Neural progenitor cell (in vitro differentiated cells): ENCODE results near the gene COA6. TPM values are rescaled to one million over a fixed set of nuclear protein-coding genes. Genes with fewer than 3 reads are reported as not detected.

Experiments
- DNase-seq: peaks from one replicate; pipeline ENCODE4 v3.0.0-alpha.2; 2016; ENCODE audit warnings: low spot score
- H2AFZ ChIP-seq: fragments of 200-600 bp; sonication (generic); replicated peaks from 2 replicates; pipeline ENCODE4 v1.6.1; 2016; ENCODE audit warnings: antibody characterized with exemption
- H3F3A ChIP-seq: fragments of 200-600 bp; sonication (generic); 2 replicates; pipeline ENCODE4 v1.6.1; 2016; ENCODE audit warnings: antibody characterized with exemption, low read depth
- H3K27ac ChIP-seq: fragments of 200-600 bp; sonication (generic); 2 replicates; pipeline ENCODE4 v1.5.1; 2016; ENCODE audit warnings: mild to moderate bottlenecking
- H3K27me3 ChIP-seq: fragments of 200-600 bp; sonication (generic); 2 replicates; pipeline ENCODE4 v1.6.1; 2016; ENCODE audit warnings: mild to moderate bottlenecking, moderate library complexity
- H3K36me3 ChIP-seq: fragments of 200-600 bp; sonication (generic); 2 replicates; pipeline ENCODE4 v1.5.1; 2016
- H3K4me1 ChIP-seq: fragments of 200-600 bp; sonication (generic); 2 replicates; pipeline ENCODE4 v1.6.1; 2016; ENCODE audit warnings: mixed run types
- H3K4me2 ChIP-seq: fragments of 200-600 bp; sonication (generic); 2 replicates; pipeline ENCODE4 v1.6.1; 2016
- H3K4me3 ChIP-seq: fragments of 200-600 bp; sonication (generic); 2 replicates; pipeline ENCODE4 v1.5.1; 2016
- H3K79me2 ChIP-seq: fragments of 200-600 bp; sonication (generic); 2 replicates; pipeline ENCODE4 v1.6.1; 2016; ENCODE audit warnings: low read depth
- H3K9ac ChIP-seq: fragments of 200-600 bp; sonication (generic); 2 replicates; pipeline ENCODE4 v1.6.1; 2016
- H3K9me3 ChIP-seq: fragments of 200-600 bp; sonication (generic); 2 replicates; pipeline ENCODE4 v1.5.1; 2016; ENCODE audit warnings: low read depth
- H4K20me1 ChIP-seq: fragments of 200-600 bp; sonication (generic); 2 replicates; pipeline ENCODE4 v1.6.1; 2016; ENCODE audit warnings: low read depth
- H3K27ac Mint-ChIP-seq: 3 replicates; pipeline ENCODE4 v1.8.0; 2021; ENCODE audit warnings: mixed read lengths
- H3K27me3 Mint-ChIP-seq: 2 replicates; pipeline ENCODE4 v1.8.0; 2022; ENCODE audit warnings: low read depth, mild to moderate bottlenecking, inconsistent platforms, moderate library complexity, mixed read lengths; ENCODE audit not compliant: insufficient read depth
- H3K36me3 Mint-ChIP-seq: 3 replicates; pipeline ENCODE4 v1.8.0; 2021; ENCODE audit warnings: mixed read lengths
- H3K4me1 Mint-ChIP-seq: 3 replicates; pipeline ENCODE4 v1.8.0; 2021; ENCODE audit warnings: mixed read lengths
- H3K4me3 Mint-ChIP-seq: 3 replicates; pipeline ENCODE4 v1.8.0; 2021; ENCODE audit warnings: mild to moderate bottlenecking, moderate library complexity, mixed read lengths
- H3K9me3 Mint-ChIP-seq: 3 replicates; pipeline ENCODE4 v1.8.0; 2020; ENCODE audit warnings: mixed read lengths
- CTCF ChIP-seq: fragments of 200-600 bp; sonication (generic); IDR thresholded peaks from 2 replicates; pipeline ENCODE4 v1.5.1; 2017; ENCODE audit warnings: antibody characterized with exemption, mild to moderate bottlenecking
- EZH2 ChIP-seq: fragments of 200-600 bp; sonication (generic); IDR thresholded peaks from 2 replicates; pipeline ENCODE4 v1.6.1; 2017; ENCODE audit warnings: antibody characterized with exemption, mild to moderate bottlenecking, moderate library complexity
- EZH2phosphoT487 ChIP-seq: fragments of 200-600 bp; sonication (generic); IDR thresholded peaks from 2 replicates; pipeline ENCODE4 v1.6.1; 2017; ENCODE audit warnings: antibody characterized with exemption
- total RNA-seq: library from RNA; depleted of rRNA; stranded (reverse); fragments of >200 nt; gene quantifications from 2 replicates; pipeline ENCODE4 v1.2.3, GENCODE V29; 2015; ENCODE audit warnings: low replicate concordance

Gene COA6
- total RNA-seq, 1 donor from 2014 or later, result 36.0 TPM

- TF ChIP-seq CTCF, result no peak
- TF ChIP-seq EZH2phosphoT487, result no peak
- no peak for TF ChIP-seq EZH2
- Histone ChIP-seq H3K27ac (no peak overlapping the region), H4K20me1 (no peaks in the 10 kb centered on the region), H2AFZ (no peak overlapping the region), H3K79me2 (no peaks in the 10 kb centered on the region), H3K36me3 (peaks cover 10% of the 10 kb centered on the region), H3K4me2 (no peak overlapping the region), H3F3A (no peaks in the 10 kb centered on the region), H3K9me3 (no peaks in the 10 kb centered on the region), H3K9ac (no peak overlapping the region), H3K4me3 (no peak overlapping the region), H3K4me1 (no peaks in the 10 kb centered on the region), H3K27me3 (no peaks in the 10 kb centered on the region)
- Mint-ChIP-seq H3K4me3 (no peak overlapping the region), H3K27me3 (peaks cover 2% of the 10 kb centered on the region), H3K27ac (no peak overlapping the region), H3K36me3 (peaks cover 13% of the 10 kb centered on the region), H3K9me3 (no peaks in the 10 kb centered on the region), H3K4me1 (no peaks in the 10 kb centered on the region)
- no peak for DNase-seq
Observed at GRCh38 chr1:234430691-234431090, 57.4 kb downstream of the COA6 start.

GRCh38 chr1:234431255-234431654 lies 58.0 kb downstream of the COA6 start:
- Mint-ChIP-seq H3K27ac (no peak overlapping the region), H3K36me3 (peaks cover 13% of the 10 kb centered on the region), H3K4me1 (no peaks in the 10 kb centered on the region), H3K4me3 (no peak overlapping the region), H3K9me3 (no peaks in the 10 kb centered on the region), H3K27me3 (peaks cover 2% of the 10 kb centered on the region)
- no peaks in the 10 kb centered on the region for H4K20me1 ChIP-seq
- no peak overlapping the region for H3K9ac ChIP-seq
- H3F3A ChIP-seq, result no peaks in the 10 kb centered on the region
- H3K27me3 ChIP-seq, result no peaks in the 10 kb centered on the region
- peaks cover 10% of the 10 kb centered on the region for H3K36me3 ChIP-seq
- H3K4me3 ChIP-seq, result no peak overlapping the region
- H3K9me3 ChIP-seq, result no peaks in the 10 kb centered on the region
- no peaks in the 10 kb centered on the region for H3K79me2 ChIP-seq
- no peak overlapping the region for H3K27ac ChIP-seq
- no peak overlapping the region for H2AFZ ChIP-seq
- no peak for TF ChIP-seq CTCF
- TF ChIP-seq EZH2, result no peak
- TF ChIP-seq EZH2phosphoT487, result no peak
- no peak overlapping the region for H3K4me2 ChIP-seq
- no peaks in the 10 kb centered on the region for H3K4me1 ChIP-seq
- DNase-seq, result no peak

- H3K9me3 ChIP-seq, result no peaks in the 10 kb centered on the region
- H3K27me3 ChIP-seq, result no peaks in the 10 kb centered on the region
- peaks cover 21% of the 10 kb centered on the region for H3K36me3 Mint-ChIP-seq
- TF ChIP-seq EZH2phosphoT487 (no peak), CTCF (no peak)
- H3K4me2 ChIP-seq, result no peak overlapping the region
- peaks cover 2% of the 10 kb centered on the region for H3K27me3 Mint-ChIP-seq
- no peak overlapping the region for H3K4me3 ChIP-seq
- no peak overlapping the region for H3K27ac ChIP-seq
- H3K4me3 Mint-ChIP-seq, result no peak overlapping the region
- no peaks in the 10 kb centered on the region for H4K20me1 ChIP-seq
- no peaks in the 10 kb centered on the region for H3K4me1 Mint-ChIP-seq
- no peaks in the 10 kb centered on the region for H3K9me3 Mint-ChIP-seq
- H3F3A ChIP-seq, result no peaks in the 10 kb centered on the region
- no peak overlapping the region for H3K9ac ChIP-seq
- no peaks in the 10 kb centered on the region for H3K4me1 ChIP-seq
- H3K36me3 ChIP-seq, result peaks cover 6% of the 10 kb centered on the region
- H3K79me2 ChIP-seq, result no peaks in the 10 kb centered on the region
- no peak overlapping the region for H2AFZ ChIP-seq
- no peak for DNase-seq
- H3K27ac Mint-ChIP-seq, result no peak overlapping the region
Observed at GRCh38 chr1:234433563-234434285, 60.5 kb downstream of the COA6 start.

Other genes with a start within 250 kb of the COA6 start
- 60.1 and 99.0 TPM in 2 replicates for gene TARBP1, start 105.7 kb downstream of the COA6 start, total RNA-seq
- gene IRF2BP2, start 236.7 kb downstream of the COA6 start, total RNA-seq, result 21.2 and 22.9 TPM in 2 replicates